ENCODE measurements around the gene PTK6. TPM values are rescaled to one million over a fixed set of nuclear protein-coding genes. Genes with fewer than 3 reads are reported as not detected.
A peak's percentile ranks its signal among the peaks of the same experiment; 100 is the strongest.
"Not testable (repeated sequence)": the region's sequence is repeated elsewhere in the genome, so short reads cannot be mapped to it uniquely, and the experiment has no call there.

Gene PTK6
- total RNA-seq, 2 donors from 2014 or later: 0.60 TPM; not detected in 1

DNA sequence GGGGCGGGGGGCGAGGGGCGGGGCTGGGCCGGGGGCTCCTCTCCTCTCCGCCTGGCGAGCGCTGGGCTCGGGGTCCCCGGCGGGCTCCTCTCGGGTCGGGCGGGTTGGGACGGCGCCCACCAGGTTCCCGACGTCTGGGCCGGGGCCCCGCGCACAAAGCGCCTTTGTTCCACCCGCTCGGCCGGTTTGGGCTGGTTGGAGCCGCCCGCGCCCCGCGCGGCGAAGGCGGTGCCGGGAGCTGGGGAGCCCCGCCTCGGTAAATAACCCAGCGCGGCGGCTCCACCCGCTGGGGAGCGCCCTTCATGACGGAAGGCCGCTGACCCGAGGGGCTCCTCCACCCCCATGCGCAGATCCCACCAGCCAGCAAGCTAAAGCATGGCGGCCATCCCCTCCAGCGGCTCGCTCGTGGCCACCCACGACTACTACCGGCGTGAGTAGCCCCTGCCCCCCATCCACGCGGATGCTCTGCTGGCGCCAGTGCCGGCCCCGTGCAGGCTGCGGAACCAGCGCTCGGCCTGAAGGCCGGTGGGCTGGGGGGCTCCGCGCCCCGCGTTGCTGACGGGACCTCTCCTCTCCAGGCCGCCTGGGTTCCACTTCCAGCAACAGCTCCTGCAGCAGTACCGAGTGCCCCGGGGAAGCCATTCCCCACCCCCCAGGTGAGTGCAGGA lies 16.1 kb downstream of the PTK6 start:
- peak; percentile 95 for DNase-seq (ENCODE audit: low spot score)
- intact Hi-C loops (cut with DNase I): no loop called here

DNA sequence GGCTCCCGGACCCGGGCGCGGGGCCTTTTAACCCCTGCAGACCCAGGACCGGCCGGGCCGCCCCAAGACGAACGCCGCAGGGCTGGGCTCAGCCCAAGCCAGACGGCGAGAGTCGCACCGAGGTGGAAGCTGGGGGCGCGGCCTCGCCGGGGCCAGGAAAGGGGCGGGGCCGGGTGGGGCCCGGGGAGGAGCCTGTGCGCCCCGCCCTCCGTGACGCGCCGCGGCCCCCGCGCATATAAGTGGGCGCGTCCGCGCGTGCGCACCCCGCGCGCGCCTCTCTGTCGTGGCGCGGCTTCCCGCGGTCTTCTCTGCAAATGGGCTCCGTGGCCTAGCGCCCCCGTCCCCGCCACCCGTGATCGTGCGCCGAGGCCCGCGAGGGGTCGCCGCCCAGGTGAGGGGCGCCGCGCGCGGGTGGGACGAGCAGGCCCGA lies 16.7 kb downstream of the PTK6 start, which contains the start of gene PPDPF:
Gene PPDPF, plus strand, starts transcription at position 262 of the 430 bp plus-strand sequence. CDS start 544 bp downstream, outside the sequence.
- intact Hi-C loops (cut with DNase I): no loop called here
- peak; percentile 96 for DNase-seq (ENCODE audit: low spot score)

DNA sequence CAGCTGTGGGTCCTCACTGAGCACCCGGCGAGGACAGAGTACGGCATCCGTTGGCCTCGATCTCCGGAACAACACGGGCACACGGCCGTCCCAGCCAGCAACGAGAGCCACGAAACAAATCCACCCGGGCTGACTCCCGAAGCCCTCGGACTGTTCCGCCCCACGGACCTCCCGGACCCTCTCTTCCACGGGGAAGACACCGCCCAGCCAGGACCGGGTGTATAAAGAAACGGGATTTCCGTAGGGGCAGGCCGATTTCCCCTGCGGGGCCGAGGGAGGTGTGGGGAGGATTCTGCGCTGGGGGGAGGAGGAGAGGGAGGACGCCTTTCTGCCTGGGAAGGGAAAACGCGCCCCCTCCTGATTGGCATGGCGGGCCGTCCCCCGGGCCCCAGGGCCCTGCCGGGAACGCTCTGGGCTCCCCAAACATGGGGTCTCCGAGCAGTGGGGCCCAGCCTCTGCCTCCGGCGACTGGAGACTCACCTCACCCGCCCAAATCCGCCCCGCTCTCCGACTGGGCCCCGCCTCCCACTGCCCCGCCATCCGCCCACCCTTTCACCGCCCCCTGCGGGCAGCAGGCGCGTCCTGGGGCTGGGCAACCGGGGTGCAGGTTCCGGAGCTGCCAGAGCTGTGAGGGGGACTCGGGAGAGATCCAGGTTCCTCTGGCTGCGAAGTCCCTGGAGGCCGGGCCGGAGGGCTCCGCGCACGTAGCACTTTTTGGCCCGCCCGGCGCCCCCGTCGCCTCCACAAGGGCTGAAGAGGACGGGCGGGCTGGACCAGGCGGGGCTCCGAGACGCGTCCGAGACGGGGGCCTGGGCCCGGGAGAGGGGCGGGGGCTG lies 17.3 kb downstream of the PTK6 start:
- peak; percentile 89 for DNase-seq (ENCODE audit: low spot score)
- intact Hi-C loops (cut with DNase I): no loop called here

DNA sequence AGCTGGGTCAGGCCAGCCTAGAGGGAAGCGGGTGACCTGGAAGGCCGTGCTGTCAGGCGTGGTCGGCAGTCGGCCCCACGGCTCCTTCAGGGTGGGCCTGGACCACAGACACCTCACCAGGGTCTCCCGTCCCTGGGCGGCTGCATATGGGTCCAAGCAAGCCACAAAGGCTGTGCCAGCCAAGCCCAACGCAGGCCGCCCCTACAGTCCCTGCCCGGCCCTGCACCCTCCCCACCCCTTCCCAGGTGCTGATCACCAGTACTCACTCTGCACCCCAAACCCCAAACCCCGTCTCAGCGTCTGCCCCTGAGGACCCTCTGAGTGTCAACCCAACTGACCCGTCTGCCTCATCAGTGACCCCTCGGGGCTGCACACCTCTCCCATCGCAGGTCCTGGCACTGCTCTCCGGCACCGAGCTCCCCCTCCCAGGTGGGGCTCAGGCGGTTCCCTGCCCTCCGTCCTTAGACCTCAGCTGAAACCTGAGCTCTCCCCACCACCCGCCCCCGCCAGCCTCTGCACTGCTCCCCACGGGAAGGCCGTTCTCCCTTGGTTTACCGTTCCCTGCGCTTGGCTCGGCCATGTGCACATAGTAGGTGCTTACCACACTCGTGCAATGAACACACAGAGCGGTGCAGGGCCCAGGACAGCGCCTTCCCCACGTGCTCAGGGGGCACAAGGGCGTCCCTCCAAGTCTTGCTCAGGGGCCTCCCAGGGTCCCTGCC lies 18.1 kb downstream of the PTK6 start:
- peak; percentile 80 for DNase-seq (ENCODE audit: low spot score)

DNA sequence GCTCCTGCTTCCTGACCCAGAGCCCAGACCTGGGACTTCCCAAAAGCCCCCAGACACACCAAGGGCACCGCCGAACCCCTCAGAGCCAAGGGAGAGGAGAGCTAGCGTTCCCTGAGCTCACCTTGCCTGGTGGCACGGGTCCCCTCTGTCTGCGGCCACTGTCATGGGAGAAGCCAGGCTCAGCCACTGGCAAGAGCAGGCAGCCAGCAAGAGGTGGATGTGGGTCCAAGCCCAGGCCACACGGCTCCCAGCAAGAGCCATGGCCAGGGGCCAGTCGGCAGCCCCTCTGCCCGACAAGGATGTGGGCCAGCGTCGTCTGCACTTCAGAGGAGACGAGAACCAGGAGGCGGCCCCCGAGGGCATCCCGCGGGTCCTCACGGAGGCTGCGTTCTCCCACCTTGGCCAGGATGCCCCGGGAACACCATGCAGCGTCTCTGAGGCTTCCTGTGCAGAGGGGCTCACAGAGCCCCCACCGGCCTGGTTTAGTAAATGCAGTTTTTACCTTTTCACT lies 18.8 kb downstream of the PTK6 start:
- peak; percentile 74 for DNase-seq (ENCODE audit: low spot score)
- intact Hi-C loops (cut with DNase I): no loop called here

More for the DNA sequence above, 18.1 kb downstream of the PTK6 start:
- intact Hi-C loops (cut with DNase I): no loop called here

DNA sequence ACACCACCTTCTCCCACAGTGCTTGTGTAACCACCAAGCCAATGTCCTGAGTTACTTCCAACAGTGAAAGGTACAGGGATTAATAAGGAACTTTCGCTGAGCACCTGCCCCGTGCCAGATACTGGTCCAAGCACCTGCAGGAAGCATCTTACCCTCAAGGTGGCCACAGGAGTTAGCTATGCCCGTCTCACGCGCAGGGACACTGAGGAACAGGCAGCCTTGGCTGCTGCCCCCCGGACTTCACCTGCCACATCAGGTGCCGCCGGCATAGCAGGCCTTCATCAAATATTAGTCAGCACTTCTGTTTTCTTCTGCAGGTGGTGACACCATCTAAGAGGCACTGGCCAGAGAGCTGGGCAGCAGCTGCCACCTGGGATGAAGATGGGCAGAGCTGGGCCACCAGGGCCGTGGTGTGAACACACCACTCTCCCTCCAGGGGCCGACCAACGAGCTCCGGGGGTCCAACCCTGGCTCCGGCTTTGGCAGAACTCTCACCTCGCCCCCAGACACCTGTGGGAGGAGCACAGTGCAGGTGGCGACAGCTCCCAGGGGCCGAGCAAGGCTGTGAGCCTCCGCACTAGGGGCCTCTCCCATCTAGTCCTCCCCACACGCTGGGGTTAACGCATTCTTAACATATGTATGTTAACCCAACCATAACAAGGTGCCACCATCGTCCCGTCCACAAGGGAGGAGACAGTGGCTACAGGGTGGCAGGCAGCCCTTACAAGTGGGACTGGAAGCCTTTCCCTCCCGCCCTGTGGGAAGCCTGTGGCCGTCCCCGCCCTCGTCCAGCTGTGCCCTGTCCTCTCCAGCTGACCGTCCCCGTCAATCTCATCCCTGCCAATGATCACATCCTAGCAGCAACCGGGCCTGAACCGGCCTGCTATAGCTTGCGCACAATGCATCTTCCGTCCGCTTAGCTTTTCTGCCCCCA lies 19.5 kb downstream of the PTK6 start:
- intact Hi-C loops (cut with DNase I): no loop called here

DNA sequence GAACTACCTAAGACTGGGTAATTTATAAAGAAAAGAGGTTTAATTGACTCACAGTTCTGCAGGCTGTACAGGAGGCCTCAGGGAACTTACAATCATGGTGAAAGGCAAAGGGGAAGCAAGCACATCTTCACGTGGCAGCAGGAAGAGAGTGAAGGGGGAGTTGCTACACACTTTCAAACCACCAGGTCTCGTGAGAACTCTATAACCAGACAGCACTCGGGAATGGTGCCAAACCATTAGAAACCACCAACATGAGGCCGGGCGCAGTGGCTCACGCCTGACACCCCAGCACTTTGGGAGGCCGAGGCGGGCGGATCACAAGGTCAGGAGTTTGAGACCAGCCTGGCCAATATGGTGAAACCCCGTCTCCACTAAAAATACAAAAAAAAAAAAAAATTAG lies 22.7 kb downstream of the PTK6 start:
- intact Hi-C loops (cut with DNase I); DNase-seq (ENCODE audit: low spot score): not testable (repeated sequence)

More for the DNA sequence above, 19.5 kb downstream of the PTK6 start:
- no peak for DNase-seq (ENCODE audit: low spot score)

DNA sequence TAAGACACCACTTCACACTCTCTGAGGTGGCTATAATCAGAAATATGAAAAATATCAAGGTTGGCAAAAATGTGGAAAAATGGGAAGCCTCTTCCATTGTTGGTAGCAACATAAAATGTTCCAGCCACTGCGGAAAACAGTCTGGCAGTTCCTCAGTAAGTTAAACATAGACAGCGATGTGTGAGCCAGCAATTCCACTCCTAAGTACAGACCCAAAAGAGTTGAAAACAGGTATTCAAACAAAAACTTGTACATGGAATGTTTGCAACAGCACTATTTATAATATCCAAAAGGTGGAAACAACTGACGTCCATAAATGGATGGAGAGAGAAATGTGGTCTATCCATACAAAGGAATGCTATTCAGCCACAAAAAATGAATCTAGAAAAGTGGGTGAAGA lies 24.0 kb downstream of the PTK6 start:
- intact Hi-C loops (cut with DNase I): no loop called here
- no peak for DNase-seq (ENCODE audit: low spot score)

DNA sequence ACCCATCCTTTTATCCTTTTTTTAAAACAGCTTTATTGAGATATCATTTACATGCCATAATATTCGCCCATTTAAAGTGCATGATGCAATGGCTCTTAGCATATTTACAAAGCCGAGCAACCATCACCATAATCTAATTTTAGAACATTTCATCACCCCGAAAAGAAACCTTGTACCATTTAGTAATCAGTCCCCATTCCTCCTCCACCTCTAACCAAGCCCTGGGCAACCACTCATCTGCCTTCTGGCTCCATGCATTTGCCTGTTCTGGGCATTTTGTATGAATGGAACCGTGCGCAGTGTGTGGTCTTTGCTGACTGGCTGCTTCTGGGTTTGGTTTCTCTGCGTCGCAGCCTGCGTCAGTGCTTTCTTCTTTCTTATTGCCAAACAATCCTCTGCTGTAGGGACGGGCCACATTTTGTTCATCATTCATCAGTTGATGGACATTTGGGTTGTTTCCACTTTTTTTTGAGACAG lies 28.1 kb downstream of the PTK6 start:
- intact Hi-C loops (cut with DNase I): no loop called here
- no peak for DNase-seq (ENCODE audit: low spot score)

DNA sequence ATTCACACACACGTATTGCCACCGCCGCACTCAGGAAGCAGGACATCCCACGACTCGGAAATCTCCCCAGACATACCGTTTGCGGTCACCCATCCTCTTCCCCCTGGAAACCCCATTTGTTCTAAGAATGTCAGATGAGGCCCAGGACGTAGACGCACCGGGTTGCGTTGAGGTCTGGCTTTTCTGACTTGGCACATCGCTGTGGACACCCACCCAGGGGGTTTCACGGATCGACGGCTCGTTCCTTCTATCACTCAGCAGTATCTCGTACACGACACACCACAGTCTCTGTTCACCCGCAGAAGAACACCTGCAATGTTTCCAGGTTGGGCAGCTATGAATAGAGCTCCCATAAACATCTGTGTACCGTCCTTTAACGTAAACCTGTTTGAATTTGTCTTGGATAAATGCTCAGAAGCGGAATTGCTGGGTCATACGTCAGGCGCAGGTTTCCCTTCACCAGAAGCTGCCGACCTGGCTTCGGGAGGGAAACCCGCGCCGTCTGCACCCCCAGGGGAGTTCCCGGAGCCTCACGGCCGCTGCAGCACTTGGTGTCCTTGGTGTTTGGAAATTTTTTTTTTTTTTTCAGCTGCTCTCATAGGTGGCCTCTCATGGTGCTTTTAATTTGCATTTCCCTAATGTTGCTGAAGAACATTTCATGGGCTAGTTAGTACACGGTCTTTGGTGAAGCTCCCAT lies 29.0 kb downstream of the PTK6 start:
- DNase-seq (ENCODE audit: low spot score): no peak
- intact Hi-C loops (cut with DNase I): no loop called here

DNA sequence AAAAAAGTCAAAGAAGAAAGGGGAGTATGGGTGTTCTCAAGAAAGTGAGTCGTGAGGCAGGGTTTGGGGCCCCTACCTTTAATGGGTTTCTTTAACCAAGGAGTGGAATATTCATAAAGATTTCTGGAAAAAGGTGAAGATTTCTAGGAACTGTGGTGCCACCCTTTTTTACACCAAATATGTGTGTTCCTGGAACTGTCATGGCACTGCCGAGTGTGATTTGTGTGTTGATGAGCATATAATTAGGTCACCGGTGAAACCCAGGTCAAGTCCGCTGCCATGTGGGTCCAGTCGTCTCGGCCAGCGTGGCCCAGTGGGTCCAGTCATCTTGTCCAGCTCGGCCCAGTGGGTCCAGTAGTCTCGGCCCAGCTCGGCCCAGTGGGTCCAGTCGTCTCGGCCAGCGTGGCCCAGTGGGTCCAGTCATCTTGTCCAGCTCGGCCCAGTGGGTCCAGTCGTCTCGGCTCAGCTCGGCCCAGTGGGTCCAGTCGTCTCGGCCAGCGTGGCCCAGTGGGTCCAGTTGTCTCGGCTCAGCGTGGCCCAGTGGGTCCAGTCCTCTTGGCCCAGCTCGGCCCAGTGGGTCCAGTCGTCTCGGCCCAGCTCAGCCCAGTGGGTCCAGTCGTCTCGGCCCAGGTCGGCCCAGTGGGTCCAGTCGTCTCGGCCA lies 30.0 kb downstream of the PTK6 start:
- DNase-seq (ENCODE audit: low spot score): no peak
- intact Hi-C loops (cut with DNase I): no loop called here

DNA sequence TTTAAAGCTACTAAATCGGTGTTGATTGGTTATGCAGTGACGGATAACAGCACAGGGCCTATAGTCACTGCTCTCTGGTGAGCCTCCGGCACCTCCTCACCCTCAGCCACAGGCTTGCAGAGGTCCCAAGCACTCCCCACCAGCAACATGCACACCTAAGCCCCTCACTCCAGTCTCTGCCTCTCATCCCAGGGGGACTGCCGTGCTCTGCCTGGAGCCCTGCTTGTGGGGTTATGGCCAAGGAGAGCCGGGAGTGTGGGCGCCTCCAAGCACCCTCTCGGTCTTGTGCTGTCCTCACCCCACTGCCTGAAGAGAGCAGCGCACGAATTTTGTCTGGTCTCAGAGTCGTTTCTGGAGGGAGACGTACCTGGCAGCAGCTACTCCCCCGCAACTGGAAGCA lies 31.5 kb downstream of the PTK6 start:
- intact Hi-C loops (cut with DNase I): no loop called here
- peak; percentile 57 for DNase-seq (ENCODE audit: low spot score)

DNA sequence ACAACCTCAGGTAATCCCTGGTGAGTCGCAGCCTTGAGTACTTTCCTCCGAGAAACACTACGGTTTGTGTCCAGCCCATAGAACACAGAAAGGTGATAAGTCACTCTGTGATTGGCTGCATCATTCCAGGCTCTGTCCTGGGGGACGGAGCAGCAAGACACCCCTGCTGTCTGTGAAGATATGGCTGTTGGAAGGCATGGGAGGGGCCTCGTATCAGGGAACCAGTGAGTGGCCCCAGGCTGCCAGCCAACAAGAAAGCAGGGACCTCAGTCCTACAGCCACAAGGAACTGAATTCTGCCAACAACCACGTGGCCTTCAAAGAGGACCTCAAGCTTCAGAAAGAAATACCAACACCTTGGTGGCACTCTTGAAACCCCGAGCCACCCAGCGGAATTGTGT lies 31.9 kb downstream of the PTK6 start:
- DNase-seq (ENCODE audit: low spot score): no peak
- intact Hi-C loops (cut with DNase I): no loop called here

DNA sequence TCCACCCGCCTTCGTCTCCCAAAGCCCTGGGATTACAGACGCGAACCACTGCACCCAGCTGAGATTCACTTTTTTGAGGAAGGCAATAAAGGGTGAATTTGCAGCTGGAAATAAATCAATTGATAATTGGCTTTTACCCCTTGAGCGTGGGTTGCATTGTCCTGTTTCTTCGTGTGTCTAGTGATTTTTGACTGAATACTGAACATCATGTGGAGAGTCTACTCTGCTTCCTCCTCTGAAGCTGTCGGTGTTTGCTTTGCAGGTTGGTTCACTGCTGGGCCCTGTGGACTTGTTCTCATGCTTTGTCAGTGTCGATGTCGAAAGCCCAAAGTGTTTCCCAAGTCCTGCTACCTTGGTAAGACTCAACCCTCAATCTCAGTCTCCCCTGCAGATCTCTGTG lies 32.5 kb downstream of the PTK6 start:
- DNase-seq (ENCODE audit: low spot score): no peak
- intact Hi-C loops (cut with DNase I): no loop called here

DNA sequence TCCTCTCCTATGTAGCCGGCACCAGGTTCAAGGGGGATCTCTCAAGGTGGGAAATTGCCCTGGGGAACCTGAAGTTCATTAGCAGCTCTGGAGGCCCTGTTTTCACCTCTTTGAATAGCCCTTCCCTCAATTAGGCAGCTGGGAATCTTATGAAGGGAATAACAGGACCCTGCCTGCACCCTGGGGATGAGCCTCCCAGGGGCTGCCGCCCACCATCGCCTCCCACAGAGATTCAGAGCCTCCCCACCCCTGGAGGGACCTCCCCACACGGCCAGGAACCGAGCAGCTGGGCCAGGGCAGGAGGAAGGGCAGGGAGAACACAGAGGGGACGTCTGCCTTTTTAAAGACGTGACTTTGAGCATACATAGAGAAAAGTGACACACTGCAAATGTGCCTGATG lies 33.7 kb downstream of the PTK6 start:
- DNase-seq (ENCODE audit: low spot score): no peak
- intact Hi-C loops (cut with DNase I): loop anchor here in 1 of 2 donors (1.0 kb wide), 1 partner anchor 36 kb away; no protein-coding TSS in a partner anchor

DNA sequence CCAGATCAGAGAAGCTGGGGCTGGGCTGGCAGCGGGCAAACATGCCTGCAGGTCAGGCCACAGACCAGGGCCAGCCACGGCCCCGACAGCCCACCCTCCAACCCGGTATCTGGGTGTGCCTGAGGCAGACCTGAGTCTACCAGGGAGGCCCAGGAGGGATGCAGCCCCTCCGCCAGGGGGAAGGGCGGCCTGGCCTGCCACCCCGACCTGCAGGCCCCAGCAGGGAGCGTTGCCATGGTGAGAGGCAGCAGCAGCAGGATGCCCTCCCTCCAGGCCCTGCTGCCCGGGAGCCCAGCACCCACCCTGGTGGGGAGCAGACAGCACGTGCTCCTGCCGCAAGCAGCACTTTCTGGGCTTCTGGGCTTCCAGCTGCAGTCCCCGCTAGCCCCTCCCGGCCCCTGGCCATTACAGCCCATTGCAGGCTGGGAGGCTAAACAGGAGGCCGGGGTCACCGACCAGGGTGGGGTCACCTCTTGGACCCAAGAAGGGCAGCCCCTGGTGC lies 34.5 kb downstream of the PTK6 start:
- DNase-seq (ENCODE audit: low spot score): peak; percentile 75
- intact Hi-C loops (cut with DNase I): loop anchor here in 1 of 2 donors (1.0 kb wide), 2 partner anchors 35 to 188 kb away; no protein-coding TSS in a partner anchor

Measured in posterior vena cava (tissue), 2 donors.